GM12891 (cell line): Measurements from ENCODE around the gene HIPK1.

Source experiments
- DNase-seq: peaks from one replicate; pipeline ENCODE4 v3.0.0; 2011; ENCODE audit warnings: low spot score; ENCODE audit not compliant: insufficient read length
- FAIRE-seq: peaks from 2 replicates; lab custom pipeline; 2011; peaks lifted over from hg19 to GRCh38; lab: Jason Lieb, UNC
- PAX5 ChIP-seq: IDR thresholded peaks from 2 replicates; pipeline ENCODE4 v1.6.1; 2011; ENCODE audit warnings: low read length, moderate library complexity, mild to moderate bottlenecking; ENCODE audit not compliant: insufficient read depth, severe bottlenecking
- POLR2A ChIP-seq: IDR thresholded peaks from 2 replicates; pipeline ENCODE4 v1.6.1; 2011; ENCODE audit warnings: low read depth, low read length, control low read depth
- POLR2AphosphoS5 ChIP-seq: IDR thresholded peaks from 2 replicates; pipeline ENCODE4 v1.6.1; 2011; ENCODE audit warnings: low read depth, low read length, control low read depth
- POU2F2 ChIP-seq: IDR thresholded peaks from 2 replicates; pipeline ENCODE4 v1.6.1; 2011; ENCODE audit warnings: low read depth, mild to moderate bottlenecking, control low read depth, low read length, moderate library complexity
- SPI1 ChIP-seq: IDR thresholded peaks from 2 replicates; pipeline ENCODE4 v1.6.1; 2011; ENCODE audit warnings: low read depth, low read length, control low read depth
- TAF1 ChIP-seq: IDR thresholded peaks from 2 replicates; pipeline ENCODE4 v1.6.1; 2011; ENCODE audit warnings: low read depth, low read length, control low read depth

HIPK1 gene

GRCh38 chr1:113912594-113913311, 16.4 kb upstream of the HIPK1 start:
- no peak for FAIRE-seq
- no peak for DNase-seq
- TF ChIP-seq PAX5 (no peak), POU2F2 (no peak), SPI1 (no peak), POLR2A (no peak), TAF1 (no peak), POLR2AphosphoS5 (no peak)

GRCh38 chr1:113913312-113913668, 15.8 kb upstream of the HIPK1 start:
- no peak for TF ChIP-seq PAX5
- TF ChIP-seq POU2F2, result no peak
- TF ChIP-seq SPI1, result no peak
- TF ChIP-seq POLR2AphosphoS5, result no peak
- no peak for TF ChIP-seq POLR2A
- no peak for TF ChIP-seq TAF1
- no peak for FAIRE-seq
- no peak for DNase-seq

DNA sequence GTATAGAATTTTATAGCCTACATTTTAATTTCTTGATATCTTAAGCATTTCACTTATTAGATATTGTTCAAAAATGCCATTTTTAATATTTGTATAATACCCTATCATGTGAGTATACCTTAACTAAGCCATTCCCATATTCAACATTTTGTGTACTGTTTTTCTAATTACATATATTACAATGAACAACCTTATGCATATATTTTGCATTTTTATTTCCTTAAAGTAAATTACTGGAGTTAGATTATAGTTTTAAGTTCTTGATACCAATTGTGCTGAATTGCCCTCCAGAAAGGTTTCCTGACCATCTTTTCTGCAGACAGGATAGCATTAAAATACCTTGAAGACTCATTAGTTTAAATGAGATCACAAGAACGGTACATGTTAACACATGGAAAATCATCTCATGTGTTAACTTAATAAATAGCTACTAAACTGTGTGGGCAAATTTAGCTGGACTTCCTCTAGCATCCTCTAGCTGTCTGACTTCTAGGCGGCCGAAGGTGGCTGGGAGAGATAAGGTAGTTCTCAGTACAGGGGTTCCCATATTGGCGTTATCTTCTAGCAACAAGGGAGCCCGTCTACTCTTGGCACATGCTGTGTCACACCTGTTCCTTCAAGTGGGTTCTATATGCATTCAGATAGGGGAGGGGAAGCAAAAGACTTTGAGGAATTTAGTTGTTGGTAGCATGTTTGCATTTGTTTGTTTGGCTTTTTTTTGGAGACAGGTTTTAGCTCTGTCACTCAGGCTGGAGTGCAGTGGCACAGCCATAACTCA, 15.0 kb upstream of the HIPK1 start:
- DNase-seq, result no peak
- TF ChIP-seq SPI1 (no peak), POLR2AphosphoS5 (no peak), POLR2A (no peak), POU2F2 (no peak), PAX5 (no peak), TAF1 (no peak)
- no peak for FAIRE-seq

- FAIRE-seq, result no peak
- TF ChIP-seq TAF1 (no peak), POU2F2 (no peak), POLR2AphosphoS5 (no peak), SPI1 (no peak), PAX5 (no peak), POLR2A (no peak)
- DNase-seq, result no peak
Observed at GRCh38 chr1:113916974-113917373, 12.2 kb upstream of the HIPK1 start.

- DNase-seq, result no peak
- no peak for FAIRE-seq
- no peak for TF ChIP-seq POU2F2
- no peak for TF ChIP-seq SPI1
- TF ChIP-seq POLR2AphosphoS5, result no peak
- no peak for TF ChIP-seq PAX5
- TF ChIP-seq POLR2A, result no peak
- TF ChIP-seq TAF1, result no peak
Observed at GRCh38 chr1:113917400-113918082, 11.6 kb upstream of the HIPK1 start.

- no peak for DNase-seq
- no peak for FAIRE-seq
- TF ChIP-seq POU2F2, result no peak
- TF ChIP-seq SPI1, result no peak
- TF ChIP-seq POLR2A, result no peak
- no peak for TF ChIP-seq PAX5
- no peak for TF ChIP-seq POLR2AphosphoS5
- TF ChIP-seq TAF1, result no peak
Observed at GRCh38 chr1:113918243-113918642, 10.9 kb upstream of the HIPK1 start.

DNA sequence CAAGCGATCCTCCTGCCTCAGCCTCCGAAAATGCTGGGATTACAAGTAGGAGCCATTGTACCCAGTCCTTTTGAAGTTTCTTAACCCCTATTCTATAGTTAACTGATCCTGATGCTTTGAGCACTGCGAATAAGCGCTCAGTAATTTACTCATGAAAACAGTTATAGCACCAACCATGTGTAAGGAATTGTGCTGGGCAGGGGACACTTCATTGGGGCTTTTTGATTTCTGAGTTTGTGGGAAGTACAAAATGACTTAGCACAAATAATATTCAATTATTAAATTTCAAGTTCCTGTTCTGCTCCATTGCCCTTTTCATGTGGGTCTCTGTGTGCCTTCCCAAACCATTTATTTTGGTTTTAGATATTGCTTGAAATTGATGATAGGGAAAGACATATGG, 6.2 kb upstream of the HIPK1 start:
- TF ChIP-seq PAX5, result no peak
- TF ChIP-seq POLR2A, result no peak
- TF ChIP-seq POLR2AphosphoS5, result no peak
- TF ChIP-seq SPI1, result no peak
- TF ChIP-seq POU2F2, result no peak
- no peak for TF ChIP-seq TAF1
- DNase-seq (no peak), FAIRE-seq (no peak)

DNA sequence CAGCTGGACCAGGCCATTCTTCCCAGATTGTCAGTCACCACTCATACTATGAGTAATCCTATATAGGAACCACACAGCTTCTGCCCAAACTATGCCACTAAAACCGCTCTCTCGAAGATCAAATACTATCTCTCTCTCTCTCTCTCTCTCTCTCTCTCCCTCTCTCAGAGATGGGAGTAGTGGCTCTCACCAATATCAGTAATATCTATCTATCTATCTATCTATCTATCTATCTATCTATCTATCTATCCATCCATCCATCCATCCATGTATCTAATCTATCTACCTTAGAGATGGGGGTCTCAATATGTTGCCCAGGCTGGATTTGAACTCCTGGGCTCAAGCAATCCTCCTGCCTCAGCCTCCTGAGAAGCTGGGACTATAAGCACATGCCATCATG, 4.7 kb upstream of the HIPK1 start:
- no peak for TF ChIP-seq TAF1
- TF ChIP-seq POU2F2, result no peak
- TF ChIP-seq POLR2A, result no peak
- no peak for TF ChIP-seq POLR2AphosphoS5
- no peak for TF ChIP-seq PAX5
- no peak for TF ChIP-seq SPI1
- DNase-seq, result no peak
- FAIRE-seq, result no peak

DNA sequence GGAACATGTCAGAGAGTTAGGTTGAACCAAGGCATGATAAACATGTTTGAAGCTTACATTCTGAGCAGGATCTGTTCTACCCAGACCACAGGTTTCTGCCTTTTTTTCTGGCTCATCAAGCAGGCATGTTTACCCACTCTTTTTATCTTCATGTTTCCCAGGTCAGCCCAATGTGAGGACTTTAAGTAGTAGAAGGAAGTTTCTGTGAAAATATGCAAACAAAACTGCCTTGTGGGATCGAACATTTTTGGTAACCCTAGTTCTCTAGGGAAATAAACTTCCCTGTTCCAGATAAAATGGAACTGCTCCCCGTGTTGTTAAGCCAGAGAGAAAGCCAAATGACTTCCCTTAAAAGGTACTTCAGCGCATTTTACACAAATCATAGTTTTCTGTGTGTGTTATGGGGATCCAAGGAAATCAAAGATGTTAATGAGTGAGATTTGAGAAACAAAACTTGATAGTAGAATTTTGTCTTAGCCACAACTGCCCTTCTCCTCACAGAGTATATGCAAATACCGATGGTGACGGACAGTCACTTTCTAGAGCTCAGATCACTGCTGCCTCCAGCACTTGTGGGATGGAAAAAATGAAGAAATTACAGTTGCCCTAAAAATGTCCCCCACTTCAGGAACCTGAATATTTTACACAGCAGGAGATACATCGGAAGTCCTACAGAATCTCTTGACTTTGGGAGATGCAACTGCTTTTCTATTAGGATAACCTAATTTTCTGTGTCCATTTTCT, 765 bp upstream of the HIPK1 start:
- FAIRE-seq (peak; percentile 40), DNase-seq (no peak)
- TF ChIP-seq POLR2A (no peak), POU2F2 (peak; percentile 87)

DNA sequence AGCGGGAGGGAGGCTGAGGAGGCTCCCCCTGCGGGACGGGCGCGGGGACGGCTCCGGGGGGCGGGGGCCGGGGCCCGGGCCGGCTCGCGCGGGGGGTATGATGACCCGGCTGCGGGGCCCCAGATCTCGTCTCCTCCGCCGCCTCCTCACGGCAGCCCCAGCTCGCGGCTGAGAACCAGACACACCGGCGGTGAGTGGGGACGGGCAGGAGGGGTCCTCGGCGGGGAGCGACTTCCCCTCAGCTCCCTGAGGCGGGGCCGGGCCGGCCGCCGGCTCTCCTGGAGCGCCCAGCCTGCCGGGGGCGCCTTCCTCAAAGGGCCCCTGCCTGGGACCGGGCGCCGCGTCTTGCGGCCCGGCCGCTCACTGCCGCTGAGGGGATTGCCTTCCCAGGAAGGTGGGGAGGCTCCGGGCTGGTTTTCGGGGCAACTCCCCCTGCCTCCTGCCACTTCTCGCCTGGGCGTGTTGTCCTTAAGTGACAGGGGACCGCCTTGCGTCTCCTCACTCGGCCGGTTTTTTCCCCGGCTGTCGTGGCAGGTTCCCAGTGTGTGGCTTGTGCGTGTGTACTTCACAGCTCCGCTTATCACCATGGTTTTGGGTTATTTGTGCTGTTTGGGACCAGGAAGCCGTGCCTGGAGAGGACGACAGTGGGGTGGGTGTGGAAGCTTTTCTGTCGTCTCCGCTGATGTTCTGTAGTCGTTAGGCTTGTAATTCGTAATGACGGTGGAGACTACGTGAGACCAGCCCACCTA, 800 bp downstream of the HIPK1 start:
- DNase-seq (peak; percentile 33), FAIRE-seq (no peak)
- TF ChIP-seq TAF1 (no peak), PAX5 (no peak), POLR2AphosphoS5 (peak; percentile 4; the same call in 1 of the 2 replicates)
